SK-N-SH (cell line): Measurements from ENCODE around the gene KLHDC10. TPM values are rescaled to one million over a fixed set of nuclear protein-coding genes. Genes with fewer than 3 reads are reported as not detected.

Source experiments
- CTCF ChIA-PET: fragments of 300-600, 350-600 bp; formaldehyde crosslinking; extraction: SDS; loops from one replicate; lab custom pipeline; 2021; lab: Yijun Ruan, JAX
- POLR2A ChIA-PET: fragments of 350-600 bp; sonication (Branson Sonifier 250); formaldehyde crosslinking; extraction: SDS; loops from one replicate; lab custom pipeline; 2020; ENCODE audit warnings: antibody characterized with exemption, inconsistent platforms; lab: Yijun Ruan, JAX
- DNase-seq: peaks from one replicate; pipeline ENCODE4 v3.0.0; 2012
- H2AFZ ChIP-seq: fragments of 200-600 bp; sonication (generic); 2 replicates; pipeline ENCODE4 v1.8.1; 2016; ENCODE audit warnings: antibody characterized with exemption, mild to moderate bottlenecking, low read depth
- H3F3A ChIP-seq: fragments of 200-600 bp; sonication (generic); replicated peaks from 2 replicates; pipeline ENCODE3; 2016; ENCODE audit warnings: antibody characterized with exemption, mild to moderate bottlenecking; ENCODE audit not compliant: insufficient read depth
- H3K27ac ChIP-seq, 2 experiments: fragments of 200-500 bp in 1 of 2; fragments of 200-600 bp in 1 of 2; sonication (Bioruptor generic) in 1 of 2; sonication (generic), shearing (Covaris generic) in 1 of 2; 2 replicates each; pipeline versions ENCODE4 v1.5.1 to v1.6.1; 2014 to 2016; ENCODE audit warnings: low read depth in 2 of 2, inconsistent platforms in 1 of 2, low read length in 1 of 2, mild to moderate bottlenecking in 1 of 2, mixed read lengths in 1 of 2
- H3K27me3 ChIP-seq: fragments of 200-600 bp; sonication (generic), shearing (Covaris generic); 2 replicates; pipeline ENCODE4 v1.6.1; 2016; ENCODE audit warnings: mixed run types; ENCODE audit not compliant: insufficient read depth
- H3K36me3 ChIP-seq, 2 experiments: fragments of 200-500 bp in 1 of 2; fragments of 200-600 bp in 1 of 2; sonication (Bioruptor generic) in 1 of 2; sonication (generic) in 1 of 2; replicated peaks in 1 of 2; 2 replicates each; pipeline versions ENCODE3 to v1.5.1; 2014 to 2016; ENCODE audit warnings: low read length in 1 of 2, mild to moderate bottlenecking in 1 of 2; ENCODE audit not compliant: insufficient read depth in 2 of 2, control insufficient read depth in 1 of 2
- H3K4me1 ChIP-seq, 2 experiments: fragments of 200-500 bp in 1 of 2; fragments of 200-600 bp in 1 of 2; sonication (Bioruptor generic) in 1 of 2; sonication (generic), shearing (Covaris generic) in 1 of 2; 2 replicates each; pipeline versions ENCODE4 v1.5.1 to v1.6.1; 2014 to 2016; ENCODE audit warnings: low read depth in 1 of 2, low read length in 1 of 2, mixed run types in 1 of 2; ENCODE audit not compliant: insufficient read depth in 2 of 2, control insufficient read depth in 1 of 2
- H3K4me2 ChIP-seq: fragments of 200-600 bp; sonication (generic), shearing (Covaris generic); 2 replicates; pipeline ENCODE4 v1.6.1; 2017; ENCODE audit warnings: mixed run types
- H3K4me3 ChIP-seq, 2 experiments: fragments of 200-500 bp in 1 of 2; fragments of 200-600 bp in 1 of 2; sonication (Bioruptor generic) in 1 of 2; sonication (generic), shearing (Covaris generic) in 1 of 2; 2 replicates each; pipeline versions ENCODE4 v1.5.1 to v1.8.1; 2014 to 2016; ENCODE audit warnings: low read depth in 2 of 2, inconsistent platforms in 1 of 2, low read length in 1 of 2, mild to moderate bottlenecking in 1 of 2, mixed read lengths in 1 of 2, moderate library complexity in 1 of 2
- H3K79me2 ChIP-seq: fragments of 200-600 bp; sonication (generic); 2 replicates; pipeline ENCODE4 v1.8.1; 2017; ENCODE audit warnings: mild to moderate bottlenecking; ENCODE audit not compliant: insufficient read depth
- H3K9ac ChIP-seq: fragments of 200-600 bp; sonication (generic); 2 replicates; pipeline ENCODE4 v1.6.1; 2017; ENCODE audit warnings: mixed run types
- H3K9me2 ChIP-seq: fragments of 200-600 bp; sonication (generic); 2 replicates; pipeline ENCODE4 v1.6.1; 2017; ENCODE audit warnings: mixed run types
- H3K9me3 ChIP-seq: fragments of 200-600 bp; sonication (generic); 2 replicates; pipeline ENCODE4 v1.6.1; 2017; ENCODE audit warnings: mixed run types, mild to moderate bottlenecking, moderate library complexity
- H4K20me1 ChIP-seq: fragments of 200-600 bp; sonication (generic); 2 replicates; pipeline ENCODE4 v1.6.1; 2017; ENCODE audit warnings: mild to moderate bottlenecking, mixed run types; ENCODE audit not compliant: insufficient read depth
- CHD2 ChIP-seq: fragments of 150-350 bp; IDR thresholded peaks from 2 replicates; pipeline ENCODE4 v1.6.1; 2018; ENCODE audit warnings: low read length; ENCODE audit not compliant: partially characterized antibody
- ELF1 ChIP-seq: IDR thresholded peaks from 2 replicates; pipeline ENCODE4 v1.4.0; 2012
- EZH2phosphoT487 ChIP-seq: fragments of 200-600 bp; sonication (generic); IDR thresholded peaks from 2 replicates; pipeline ENCODE4 v1.6.1; 2017; ENCODE audit warnings: low read depth, mixed run types, mild to moderate bottlenecking, antibody characterized with exemption, moderate library complexity, borderline replicate concordance
- GATA2 ChIP-seq: sonication (generic); formaldehyde crosslinking; IDR thresholded peaks from 2 replicates; pipeline ENCODE4 v1.5.0; 2020; ENCODE audit warnings: mild to moderate bottlenecking, missing genetic modification reagents
- JUND ChIP-seq: IDR thresholded peaks from 2 replicates; pipeline ENCODE4 v1.4.0; 2012
- NFIC ChIP-seq: IDR thresholded peaks from 2 replicates; pipeline ENCODE4 v1.4.0; 2012; ENCODE audit warnings: borderline replicate concordance
- NRF1 ChIP-seq: IDR thresholded peaks from 2 replicates; pipeline ENCODE4 v1.6.1; 2012; ENCODE audit warnings: low read depth, mild to moderate bottlenecking, low read length
- POLR2AphosphoS5 ChIP-seq: IDR thresholded peaks from 2 replicates; pipeline ENCODE4 v1.6.1; 2012; ENCODE audit warnings: low read depth, low read length
- RAD21 ChIP-seq: IDR thresholded peaks from 2 replicates; pipeline ENCODE4 v1.6.1; 2012; ENCODE audit warnings: mild to moderate bottlenecking, low read length
- RCOR1 ChIP-seq: fragments of 150-350 bp; IDR thresholded peaks from 2 replicates; pipeline ENCODE4 v1.6.1; 2017; ENCODE audit warnings: antibody characterized with exemption, low read length
- RXRA ChIP-seq: IDR thresholded peaks from 2 replicates; pipeline ENCODE4 v1.4.0; 2012; ENCODE audit warnings: low read depth, mild to moderate bottlenecking, borderline replicate concordance
- SIN3A ChIP-seq: IDR thresholded peaks from 2 replicates; pipeline ENCODE4 v1.6.1; 2012; ENCODE audit warnings: low read depth, mild to moderate bottlenecking, low read length, moderate library complexity, borderline replicate concordance
- TAF1 ChIP-seq: IDR thresholded peaks from 2 replicates; pipeline ENCODE4 v1.6.1; 2012; ENCODE audit warnings: low read depth, mild to moderate bottlenecking, low read length, moderate library complexity, borderline replicate concordance
- USF2 ChIP-seq: fragments of 150-350 bp; IDR thresholded peaks from 2 replicates; pipeline ENCODE4 v1.6.1; 2017; ENCODE audit warnings: antibody characterized with exemption, low read length, low read depth, borderline replicate concordance
- ZBTB33 ChIP-seq: IDR thresholded peaks from 2 replicates; pipeline ENCODE4 v1.4.0; 2012; ENCODE audit warnings: low read depth, borderline replicate concordance
- WGBS: methylation state at CpG from one replicate; pipeline ENCODE4 v1.1.6; 2017; ENCODE audit warnings: low lambda C conversion rate; 5-methylcytosine and 5-hydroxymethylcytosine counted together
- polyA plus RNA-seq, 3 experiments: library from polyadenylated mRNA; depleted of rRNA; stranded (reverse); fragments of >200 nt; gene quantifications; 2 replicates each; pipeline ENCODE4 v1.2.3, GENCODE V29; 2012

The KLHDC10 gene
- polyA plus RNA-seq, 1 of the 3 experiments (the other 2 are of a cell fraction) = 15.9 TPM

- peaks cover 5 to 15% of the 10 kb centered on the region in 2 experiments; a peak in 2 of 4 replicates for H3K4me1 ChIP-seq
- no peaks in the 10 kb centered on the region for H3K9me3 ChIP-seq
- H3K36me3 ChIP-seq = no peaks in the 10 kb centered on the region
- no peak overlapping the region for H2AFZ ChIP-seq
- H3K4me3 ChIP-seq = no peak overlapping the region
- no peaks in the 10 kb centered on the region for H3K27me3 ChIP-seq
- CTCF ChIA-PET = interaction anchor here (4.1 kb wide), 1 partner anchor 72 kb away, joined by 30 read pairs; the partner anchor contains the start of gene KLHDC10
- peaks cover 10% of the 10 kb centered on the region for H3F3A ChIP-seq
- no peak overlapping the region for H3K4me2 ChIP-seq
- no peaks in the 10 kb centered on the region for H4K20me1 ChIP-seq
- 95% methylated on average over 5 of the region's 5 CpGs for WGBS
- H3K9me2 ChIP-seq = no peaks in the 10 kb centered on the region
- no peak for TF ChIP-seq JUND
- no peak for TF ChIP-seq RCOR1
- TF ChIP-seq ELF1 = no peak
- no peak for TF ChIP-seq SIN3A
- no peak for TF ChIP-seq GATA2 (CRISPR knock-in tag)
- no peak for TF ChIP-seq USF2
- no peak for TF ChIP-seq NRF1
- TF ChIP-seq EZH2phosphoT487 = no peak
- TF ChIP-seq RXRA = no peak
- no peak for TF ChIP-seq RAD21
- no peak for TF ChIP-seq CHD2
- no peak for TF ChIP-seq NFIC
- TF ChIP-seq, all 33 proteins: peak for 0
- H3K9ac ChIP-seq = no peak overlapping the region
- POLR2A ChIA-PET = interaction anchor here (0.7 to 2.9 kb wide), 2 partner anchors 11 to 26 kb away, joined by 4 to 19 read pairs; no protein-coding TSS in a partner anchor
- DNase-seq = no peak
- no peak overlapping the region for H3K27ac ChIP-seq
- H3K79me2 ChIP-seq = no peaks in the 10 kb centered on the region
Measured at GRCh38 chr7:130143334-130143732, 73.0 kb downstream of the KLHDC10 start.

- Histone ChIP-seq H3K36me3 (no peaks in the 10 kb centered on the region), H3F3A (peaks cover 10% of the 10 kb centered on the region), H3K4me1 (peaks cover 5 to 15% of the 10 kb centered on the region in 2 experiments; a peak in 2 of 4 replicates), H3K9me2 (no peaks in the 10 kb centered on the region), H2AFZ (no peak overlapping the region), H3K79me2 (no peaks in the 10 kb centered on the region), H3K27ac (no peak overlapping the region), H3K4me3 (no peak overlapping the region), H3K27me3 (no peaks in the 10 kb centered on the region), H3K9ac (no peak overlapping the region), H3K9me3 (no peaks in the 10 kb centered on the region), H4K20me1 (no peaks in the 10 kb centered on the region), H3K4me2 (peak overlapping the region; percentile 42; the same call in 1 of the 2 replicates)
- no peak for DNase-seq
- ChIA-PET POLR2A (interaction anchor here (0.7 kb wide), 1 partner anchor 27 kb away, joined by 4 read pairs; no protein-coding TSS in a partner anchor), CTCF (no interaction called here)
- WGBS = 90% methylated on average over 3 of the region's 3 CpGs
- no peak for TF ChIP-seq NFIC
- no peak for TF ChIP-seq ZBTB33
- TF ChIP-seq NRF1 = no peak
- TF ChIP-seq TAF1 = no peak
- TF ChIP-seq POLR2AphosphoS5 = no peak
Measured at GRCh38 chr7:130143986-130144311, 73.6 kb downstream of the KLHDC10 start.
